Activated naive CD8-positive, alpha-beta T cell treated with anti-CD3 and anti-CD28 coated beads for 36 hours (primary cell): ENCODE results near the gene UBIAD1. TPM values are rescaled to one million over a fixed set of nuclear protein-coding genes. Genes with fewer than 3 reads are reported as not detected.
"Not testable (repeated sequence)": the region's sequence is repeated elsewhere in the genome, so short reads cannot be mapped to it uniquely, and the experiment has no call there.

Experiments used
- DNase-seq: peaks from one replicate; pipeline ENCODE4 v3.0.0; 2021
- H3K27ac Mint-ChIP-seq: one replicate; pipeline ENCODE4 v1.8.0; 2022; ENCODE audit warnings: mild to moderate bottlenecking, moderate library complexity, mixed read lengths
- H3K27me3 Mint-ChIP-seq: one replicate; pipeline ENCODE4 v1.8.0; 2022; ENCODE audit warnings: mild to moderate bottlenecking, mixed read lengths
- H3K36me3 Mint-ChIP-seq: one replicate; pipeline ENCODE4 v1.8.0; 2021; ENCODE audit warnings: mild to moderate bottlenecking, mixed read lengths
- H3K4me1 Mint-ChIP-seq: one replicate; pipeline ENCODE4 v1.8.0; 2021; ENCODE audit warnings: mixed read lengths
- H3K4me3 Mint-ChIP-seq: one replicate; pipeline ENCODE4 v1.8.0; 2022; ENCODE audit warnings: mild to moderate bottlenecking, moderate library complexity, mixed read lengths
- H3K9me3 Mint-ChIP-seq: one replicate; pipeline ENCODE4 v1.8.0; 2022; ENCODE audit warnings: mixed read lengths
- total RNA-seq, 2 experiments: library from RNA; stranded (reverse); gene quantifications; one replicate each; pipeline ENCODE4 v1.2.3, GENCODE V29; 2021

The UBIAD1 gene
- total RNA-seq, 2 experiments from 2014 or later, result 39.1 to 41.4 TPM

- Mint-ChIP-seq H3K27ac (no peak overlapping the region), H3K4me3 (no peak overlapping the region), H3K9me3 (no peaks in the 10 kb centered on the region), H3K36me3 (peaks cover 30% of the 10 kb centered on the region), H3K4me1 (peaks cover 38% of the 10 kb centered on the region), H3K27me3 (no peaks in the 10 kb centered on the region)
- no peak for DNase-seq
Observed at GRCh38 chr1:11291049-11291448, 18.1 kb downstream of the UBIAD1 start.

- Mint-ChIP-seq H3K36me3 (peaks cover 28% of the 10 kb centered on the region), H3K27ac (no peak overlapping the region), H3K4me1 (peaks cover 32% of the 10 kb centered on the region), H3K27me3 (no peaks in the 10 kb centered on the region), H3K9me3 (no peaks in the 10 kb centered on the region), H3K4me3 (no peak overlapping the region)
- DNase-seq, result no peak
Observed at GRCh38 chr1:11293856-11294255, 20.9 kb downstream of the UBIAD1 start.

- no peak for DNase-seq
- Mint-ChIP-seq H3K36me3 (peaks cover 24% of the 10 kb centered on the region), H3K27me3 (no peaks in the 10 kb centered on the region), H3K9me3 (no peaks in the 10 kb centered on the region), H3K27ac (peak overlapping the region; percentile 61), H3K4me1 (peaks cover 29% of the 10 kb centered on the region), H3K4me3 (no peak overlapping the region)
Observed at GRCh38 chr1:11294951-11295350, 22.0 kb downstream of the UBIAD1 start.

- no peaks in the 10 kb centered on the region for H3K9me3 Mint-ChIP-seq
- H3K27me3 Mint-ChIP-seq, result no peaks in the 10 kb centered on the region
- H3K36me3 Mint-ChIP-seq, result peaks cover 17% of the 10 kb centered on the region
- H3K4me1 Mint-ChIP-seq, result peaks cover 23% of the 10 kb centered on the region
- no peak overlapping the region for H3K27ac Mint-ChIP-seq
- no peak overlapping the region for H3K4me3 Mint-ChIP-seq
- no peak for DNase-seq
Observed at GRCh38 chr1:11295905-11296304, 22.9 kb downstream of the UBIAD1 start.

GRCh38 chr1:11297774-11298173, 24.8 kb downstream of the UBIAD1 start:
- H3K4me1 Mint-ChIP-seq, result peaks cover 17% of the 10 kb centered on the region
- H3K27ac Mint-ChIP-seq, H3K9me3 Mint-ChIP-seq, H3K27me3 Mint-ChIP-seq, H3K36me3 Mint-ChIP-seq, DNase-seq, H3K4me3 Mint-ChIP-seq: not testable (repeated sequence)

- H3K4me1 Mint-ChIP-seq, result peaks cover 13% of the 10 kb centered on the region
- H3K36me3 Mint-ChIP-seq, result peaks cover 9% of the 10 kb centered on the region
- DNase-seq, result no peak
- H3K27me3 Mint-ChIP-seq, result no peaks in the 10 kb centered on the region
- no peak overlapping the region for H3K27ac Mint-ChIP-seq
- H3K4me3 Mint-ChIP-seq, result no peak overlapping the region
- H3K9me3 Mint-ChIP-seq, result no peaks in the 10 kb centered on the region
Observed at GRCh38 chr1:11298390-11299224, 25.6 kb downstream of the UBIAD1 start.

- H3K4me3 Mint-ChIP-seq, result no peak overlapping the region
- no peaks in the 10 kb centered on the region for H3K9me3 Mint-ChIP-seq
- DNase-seq, result no peak
- peaks cover 9% of the 10 kb centered on the region for H3K36me3 Mint-ChIP-seq
- no peaks in the 10 kb centered on the region for H3K27me3 Mint-ChIP-seq
- H3K27ac Mint-ChIP-seq, result no peak overlapping the region
- peaks cover 13% of the 10 kb centered on the region for H3K4me1 Mint-ChIP-seq
Observed at GRCh38 chr1:11299225-11299574, 26.2 kb downstream of the UBIAD1 start.

GRCh38 chr1:11301601-11302000, 28.6 kb downstream of the UBIAD1 start:
- Mint-ChIP-seq H3K36me3 (peaks cover 2% of the 10 kb centered on the region), H3K4me3 (no peak overlapping the region), H3K27me3 (no peaks in the 10 kb centered on the region), H3K27ac (no peak overlapping the region), H3K4me1 (peaks cover 2% of the 10 kb centered on the region), H3K9me3 (no peaks in the 10 kb centered on the region)
- DNase-seq, result no peak

GRCh38 chr1:11302366-11302765, 29.4 kb downstream of the UBIAD1 start:
- H3K27ac Mint-ChIP-seq, result no peak overlapping the region
- no peaks in the 10 kb centered on the region for H3K27me3 Mint-ChIP-seq
- DNase-seq, result no peak
- H3K36me3 Mint-ChIP-seq, result no peaks in the 10 kb centered on the region
- no peak overlapping the region for H3K4me3 Mint-ChIP-seq
- no peaks in the 10 kb centered on the region for H3K4me1 Mint-ChIP-seq
- H3K9me3 Mint-ChIP-seq, result no peaks in the 10 kb centered on the region

- DNase-seq, H3K27me3 Mint-ChIP-seq, H3K36me3 Mint-ChIP-seq, H3K4me1 Mint-ChIP-seq, H3K27ac Mint-ChIP-seq, H3K9me3 Mint-ChIP-seq, H3K4me3 Mint-ChIP-seq: not testable (repeated sequence)
Observed at GRCh38 chr1:11305516-11305915, 32.5 kb downstream of the UBIAD1 start.

GRCh38 chr1:11307852-11308251, 34.9 kb downstream of the UBIAD1 start:
- Mint-ChIP-seq H3K27me3 (no peaks in the 10 kb centered on the region), H3K9me3 (no peaks in the 10 kb centered on the region), H3K4me1 (no peaks in the 10 kb centered on the region), H3K4me3 (no peak overlapping the region), H3K27ac (no peak overlapping the region), H3K36me3 (no peaks in the 10 kb centered on the region)
- DNase-seq, result no peak

- DNase-seq, result no peak
- Mint-ChIP-seq H3K27me3 (no peaks in the 10 kb centered on the region), H3K4me3 (no peak overlapping the region), H3K27ac (no peak overlapping the region), H3K4me1 (no peaks in the 10 kb centered on the region), H3K36me3 (no peaks in the 10 kb centered on the region), H3K9me3 (no peaks in the 10 kb centered on the region)
Observed at GRCh38 chr1:11308699-11309224, 35.8 kb downstream of the UBIAD1 start.

GRCh38 chr1:11309385-11309784, 36.4 kb downstream of the UBIAD1 start:
- no peak for DNase-seq
- Mint-ChIP-seq H3K27me3 (no peaks in the 10 kb centered on the region), H3K4me3 (no peak overlapping the region), H3K9me3 (no peaks in the 10 kb centered on the region), H3K36me3 (no peaks in the 10 kb centered on the region), H3K27ac (no peak overlapping the region), H3K4me1 (no peaks in the 10 kb centered on the region)

- Mint-ChIP-seq H3K9me3 (no peaks in the 10 kb centered on the region), H3K27me3 (no peaks in the 10 kb centered on the region), H3K27ac (no peak overlapping the region), H3K4me3 (no peak overlapping the region), H3K4me1 (no peaks in the 10 kb centered on the region), H3K36me3 (no peaks in the 10 kb centered on the region)
- DNase-seq, result no peak
Observed at GRCh38 chr1:11311816-11312755, 39.1 kb downstream of the UBIAD1 start.

- Mint-ChIP-seq H3K27ac (no peak overlapping the region), H3K9me3 (no peaks in the 10 kb centered on the region), H3K4me1 (peaks cover 2% of the 10 kb centered on the region), H3K4me3 (no peak overlapping the region), H3K36me3 (no peaks in the 10 kb centered on the region), H3K27me3 (peaks cover 1% of the 10 kb centered on the region)
- DNase-seq, result no peak
Observed at GRCh38 chr1:11314959-11315358, 42.0 kb downstream of the UBIAD1 start.
